HepG2 (cell line): ENCODE measurements around the gene BGN.

Experiments
- FOXA3 ChIP-seq: IDR thresholded peaks from 2 replicates; pipeline ENCODE4 v1.6.1; 2016; ENCODE audit warnings: missing genetic modification reagents, missing compliant biosample characterization
- POLR2A ChIP-seq, 2 experiments: IDR thresholded peaks; 2 replicates each; pipeline ENCODE4 v1.6.1; 2011; ENCODE audit warnings: low read depth in 2 of 2, low read length in 2 of 2, mild to moderate bottlenecking in 1 of 2, moderate library complexity in 1 of 2; ENCODE audit not compliant: insufficient read depth in 1 of 2

DNA sequence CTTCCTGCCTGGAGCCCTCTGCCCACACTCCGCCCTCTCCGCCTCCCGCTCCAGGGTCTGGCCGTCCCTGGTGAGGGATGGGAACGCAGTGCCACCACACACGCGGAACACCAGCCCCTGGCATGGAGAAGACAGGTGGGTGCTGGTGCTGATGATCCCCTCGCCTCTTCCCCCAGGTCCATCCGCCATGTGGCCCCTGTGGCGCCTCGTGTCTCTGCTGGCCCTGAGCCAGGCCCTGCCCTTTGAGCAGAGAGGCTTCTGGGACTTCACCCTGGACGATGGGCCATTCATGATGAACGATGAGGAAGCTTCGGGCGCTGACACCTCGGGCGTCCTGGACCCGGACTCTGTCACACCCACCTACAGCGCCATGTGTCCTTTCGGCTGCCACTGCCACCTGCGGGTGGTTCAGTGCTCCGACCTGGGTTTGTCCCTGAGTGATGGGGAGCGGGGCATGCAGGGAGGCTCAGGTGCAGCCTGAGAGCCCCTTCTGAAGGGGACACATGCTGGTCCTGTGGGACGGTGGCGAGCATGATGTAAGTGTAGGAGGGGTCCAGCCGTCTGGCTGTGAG, 9.8 kb downstream of the BGN start:
- TF ChIP-seq FOXA3 (CRISPR knock-in tag): no peak
- TF ChIP-seq POLR2A (IDR thresholded peaks at IDR 0.05; ENCODE audit: insufficient read depth in 1 of 2, low read depth in 2 of 2, low read length in 2 of 2): no peak
